Mucosa of descending colon (tissue), 3 donors: ENCODE results near the gene LIPA. TPM values are rescaled to one million over a fixed set of nuclear protein-coding genes. Genes with fewer than 3 reads are reported as not detected.

Experiments
- ATAC-seq: fragments of 200-7000 bp; cut with Tn5 transposase; one replicate; pipeline ENCODE4 v1.9.1; 2020; ENCODE audit warnings: mild to moderate bottlenecking, moderate library complexity
- DNase-seq, 3 donors: peaks; one replicate each; pipeline ENCODE4 v3.0.0-alpha.2; 2020
- H3K36me3 ChIP-seq: fragments of 200-600 bp; one replicate; pipeline ENCODE4 v1.8.0; 2021; ENCODE audit warnings: low read depth, mild to moderate bottlenecking
- H3K4me1 ChIP-seq: fragments of 200-600 bp; one replicate; pipeline ENCODE4 v1.8.0; 2021; ENCODE audit warnings: low read depth, mild to moderate bottlenecking
- H3K4me3 ChIP-seq: fragments of 200-600 bp; one replicate; pipeline ENCODE4 v1.8.0; 2021; ENCODE audit warnings: mild to moderate bottlenecking
- H3K9me3 ChIP-seq: fragments of 200-600 bp; one replicate; pipeline ENCODE4 v1.8.0; 2021; ENCODE audit warnings: mild to moderate bottlenecking
- intact Hi-C, 2 donors: fragments of 100-400 bp; cut with DNase I in 1 of 2; cut with micrococcal nuclease in 1 of 2; formaldehyde crosslinking; loops; one replicate each; pipeline versions ENCODE4 v1.11.0 to v1.11.1; 2022; cut with DNase I, micrococcal nuclease
- total RNA-seq, 3 donors: library from RNA; stranded (reverse); fragmentation: NEBNext Ultra II Directional in 2 of 3; extraction: Animal tissue kit (Norgen Biotek cat#: 25700) in 2 of 3; gene quantifications; one replicate each; pipeline versions ENCODE4 v1.2.1 to v1.2.4, GENCODE V29; 2021 to 2023
- TF ChIP-seq, protein P1 (sequence below): fragments of 200-600 bp; IDR thresholded peaks from one replicate; pipeline ENCODE4 v1.8.0; 2022; ENCODE audit warnings: antibody characterized with exemption, mild to moderate bottlenecking
- donor health status: DM: no; HTN: no; CAD: no; lungs with moderate emphysema.
- donor health status: DM: no; HTN: no; CAD: no.
- donor health status: DM: no; HTN: yes; CAD: no.

Gene LIPA
- total RNA-seq, 3 donors from 2014 or later = 20.6 to 34.5 (median 29.6) TPM

DNA sequence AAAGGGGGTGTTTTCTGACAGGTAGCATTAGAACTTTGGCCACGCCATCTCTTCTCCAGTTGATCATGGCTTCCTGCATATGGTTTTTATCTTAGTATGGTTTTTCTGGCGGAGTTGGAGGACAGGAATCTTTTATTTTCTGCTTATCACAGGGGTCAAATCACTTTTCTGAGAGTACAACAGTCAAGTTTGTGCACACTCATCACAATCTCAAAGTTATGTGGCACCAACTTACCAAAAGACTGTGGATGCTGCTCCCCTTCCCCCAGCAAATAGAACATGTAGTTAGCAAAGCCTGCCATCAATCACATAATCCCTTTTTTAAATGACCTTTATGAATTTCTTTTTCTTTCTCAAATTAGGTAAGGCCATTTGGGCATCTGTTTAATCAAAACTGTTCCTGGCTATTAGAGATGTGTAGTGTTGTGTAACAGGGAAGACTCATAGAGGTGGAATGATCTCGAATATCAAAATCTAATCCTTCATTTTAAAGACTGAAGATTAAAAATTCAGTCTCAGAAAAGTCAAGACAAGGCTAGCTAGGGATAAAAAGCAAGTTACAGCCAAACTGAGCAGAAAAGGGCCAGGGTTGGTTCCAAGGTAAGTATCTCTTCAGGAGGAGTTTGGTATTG, 40.7 kb downstream of the LIPA start:
- DNase-seq (no peak), ATAC-seq (no peak)
- peaks cover 19% of the 10 kb centered on the region for H3K4me1 ChIP-seq
- TF ChIP-seq, protein P1, sequence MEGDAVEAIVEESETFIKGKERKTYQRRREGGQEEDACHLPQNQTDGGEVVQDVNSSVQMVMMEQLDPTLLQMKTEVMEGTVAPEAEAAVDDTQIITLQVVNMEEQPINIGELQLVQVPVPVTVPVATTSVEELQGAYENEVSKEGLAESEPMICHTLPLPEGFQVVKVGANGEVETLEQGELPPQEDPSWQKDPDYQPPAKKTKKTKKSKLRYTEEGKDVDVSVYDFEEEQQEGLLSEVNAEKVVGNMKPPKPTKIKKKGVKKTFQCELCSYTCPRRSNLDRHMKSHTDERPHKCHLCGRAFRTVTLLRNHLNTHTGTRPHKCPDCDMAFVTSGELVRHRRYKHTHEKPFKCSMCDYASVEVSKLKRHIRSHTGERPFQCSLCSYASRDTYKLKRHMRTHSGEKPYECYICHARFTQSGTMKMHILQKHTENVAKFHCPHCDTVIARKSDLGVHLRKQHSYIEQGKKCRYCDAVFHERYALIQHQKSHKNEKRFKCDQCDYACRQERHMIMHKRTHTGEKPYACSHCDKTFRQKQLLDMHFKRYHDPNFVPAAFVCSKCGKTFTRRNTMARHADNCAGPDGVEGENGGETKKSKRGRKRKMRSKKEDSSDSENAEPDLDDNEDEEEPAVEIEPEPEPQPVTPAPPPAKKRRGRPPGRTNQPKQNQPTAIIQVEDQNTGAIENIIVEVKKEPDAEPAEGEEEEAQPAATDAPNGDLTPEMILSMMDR = no peak
- H3K4me3 ChIP-seq = no peak overlapping the region
- no peaks in the 10 kb centered on the region for H3K36me3 ChIP-seq
- intact Hi-C loops = loop anchor here (10.0 kb wide), 1 partner anchor 376 kb away; no protein-coding TSS in a partner anchor
- no peaks in the 10 kb centered on the region for H3K9me3 ChIP-seq

DNA sequence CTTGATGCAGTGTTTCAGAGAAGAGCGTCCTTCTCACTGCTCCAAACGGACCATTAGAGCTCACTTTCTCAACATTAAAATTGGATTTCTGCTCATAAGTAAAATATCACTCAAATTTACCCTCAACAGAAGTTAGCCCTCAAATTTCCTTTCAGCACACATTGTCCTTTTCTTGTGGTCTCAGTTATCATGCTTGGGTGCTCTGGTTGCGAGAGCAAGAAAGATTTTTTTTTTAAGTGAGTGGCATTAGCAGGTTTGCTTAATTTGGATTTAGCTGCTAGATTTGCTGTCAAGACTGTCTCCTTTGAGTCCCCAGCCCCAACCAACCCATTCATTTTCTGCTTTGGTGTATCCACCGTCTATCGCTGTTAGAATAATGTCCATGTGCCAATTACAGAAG, 41.9 kb downstream of the LIPA start:
- no peaks in the 10 kb centered on the region for H3K9me3 ChIP-seq
- intact Hi-C loops = loop anchor here (10.0 kb wide), 1 partner anchor 375 kb away; no protein-coding TSS in a partner anchor
- no peaks in the 10 kb centered on the region for H3K36me3 ChIP-seq
- H3K4me3 ChIP-seq = no peak overlapping the region
- ATAC-seq (no peak), DNase-seq (no peak)
- TF ChIP-seq, protein P1 = no peak
- peaks cover 19% of the 10 kb centered on the region for H3K4me1 ChIP-seq

DNA sequence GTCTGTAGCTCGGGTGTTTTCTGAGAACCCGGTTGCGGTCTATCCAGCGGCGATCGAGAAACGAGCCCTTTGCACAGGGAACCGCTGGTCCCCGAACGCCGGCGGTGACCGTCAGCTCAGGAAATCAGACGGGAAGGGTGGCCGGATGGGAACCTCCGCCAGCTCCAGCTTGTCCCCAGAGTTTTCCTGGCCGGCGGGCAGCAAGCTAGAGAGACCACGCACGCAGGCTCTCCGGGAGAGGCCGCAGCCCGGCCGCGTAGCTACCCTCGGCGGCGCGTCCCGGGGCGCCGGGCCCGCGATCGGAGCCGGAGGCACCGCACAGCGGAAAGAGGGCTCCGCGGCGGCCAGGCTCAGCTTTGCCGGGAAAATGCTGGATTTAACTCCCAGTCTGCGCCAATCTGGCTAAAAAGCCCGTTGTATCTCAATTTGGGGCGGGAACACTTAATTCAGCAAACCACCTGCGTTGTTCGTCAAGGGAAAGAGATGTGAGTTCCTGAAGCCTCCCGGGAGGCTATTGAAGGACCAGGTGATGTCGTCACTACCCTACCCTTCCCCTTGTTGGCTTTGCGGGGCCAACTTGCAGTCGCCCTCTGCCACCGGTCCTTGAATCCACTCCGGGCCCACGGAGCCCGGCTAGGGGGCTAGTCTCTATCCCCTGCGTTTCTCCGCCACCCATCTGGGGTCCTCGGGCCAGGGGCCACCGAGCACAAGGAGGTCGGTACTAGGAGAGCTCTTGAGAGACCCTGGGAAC, 43.6 kb downstream of the LIPA start:
- TF ChIP-seq, protein P1 = no peak
- H3K4me1 ChIP-seq = peaks cover 19% of the 10 kb centered on the region
- intact Hi-C loops = no loop called here
- DNase-seq (peak; percentile 32 to 58 (median 44)), ATAC-seq (peak; percentile 50)
- H3K36me3 ChIP-seq = no peaks in the 10 kb centered on the region
- H3K9me3 ChIP-seq = no peaks in the 10 kb centered on the region
- no peak overlapping the region for H3K4me3 ChIP-seq

DNA sequence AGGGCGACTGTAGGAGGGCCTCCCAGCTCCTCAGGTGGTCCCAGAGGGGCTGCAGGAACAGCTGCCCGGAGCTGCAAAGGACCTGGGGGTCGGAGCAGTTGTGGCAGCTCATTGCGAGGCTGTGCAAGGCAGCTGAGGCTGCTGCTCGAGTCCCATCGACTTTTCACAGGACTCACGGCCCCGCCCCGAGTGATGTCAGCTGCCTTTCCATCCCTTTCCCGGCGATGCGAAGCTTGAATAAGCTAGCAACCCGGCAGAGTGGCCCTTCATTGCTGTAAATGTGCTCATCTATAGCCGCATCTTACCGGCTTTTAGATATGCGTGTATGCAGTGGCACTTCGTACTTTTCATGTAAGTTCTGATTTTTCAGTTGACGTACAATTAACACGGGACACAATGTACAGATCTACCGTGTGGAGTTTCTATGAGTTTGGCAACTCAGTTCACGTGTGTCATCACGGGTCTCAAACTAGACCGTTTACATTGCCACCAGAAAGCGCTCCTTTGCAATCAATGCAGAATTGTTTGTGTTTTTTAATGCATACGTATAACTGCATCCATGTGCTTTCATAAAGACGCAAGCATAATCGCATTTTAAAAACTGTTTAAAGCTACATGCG, 44.3 kb downstream of the LIPA start, which contains the start of gene CH25H:
Gene CH25H (minus strand): TSS at position 137 of the 620 bp plus-strand sequence. CDS start 25 bp downstream, at position 112.
- no peak within 1 kb of the TSS for H3K4me3 ChIP-seq
- TF ChIP-seq, protein P1 = no peak
- intact Hi-C loops = no loop called here

DNA sequence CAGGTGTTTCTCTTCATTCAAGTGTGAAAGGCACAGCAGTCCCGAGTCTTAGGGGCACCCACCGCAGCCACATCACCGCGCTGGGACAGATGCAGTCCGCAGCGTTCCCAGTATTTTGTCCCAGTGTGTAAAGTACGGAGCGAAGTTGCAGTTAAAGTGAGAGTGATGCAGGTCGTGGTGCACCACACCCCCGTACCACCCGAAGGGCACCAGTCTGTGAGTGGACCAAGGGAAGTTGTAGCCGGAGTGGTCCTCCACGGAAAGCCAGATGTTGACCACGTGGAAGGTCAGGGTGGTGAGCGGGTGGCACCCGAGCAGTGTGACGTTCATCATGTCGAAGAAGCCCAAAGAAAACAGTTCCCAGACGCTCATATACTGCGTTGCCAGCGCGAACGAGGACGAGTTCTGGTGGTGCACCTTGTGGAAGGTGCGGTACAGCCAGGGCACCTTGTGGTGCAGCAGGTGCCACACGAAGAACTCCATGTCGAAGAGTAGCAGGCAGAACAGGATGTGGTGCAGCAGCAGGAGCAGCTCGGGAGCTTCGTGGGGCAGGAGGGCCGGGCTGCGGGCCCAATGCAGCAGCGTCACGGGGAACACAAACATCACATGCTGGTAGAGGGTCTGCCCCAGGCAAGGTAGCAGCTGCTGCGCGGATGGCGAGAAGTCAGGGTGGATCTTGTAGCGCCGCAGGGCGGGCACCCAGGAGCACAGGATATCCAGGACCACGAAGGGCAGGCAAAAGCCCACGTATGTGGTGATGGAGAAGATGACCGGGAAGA, 45.0 kb downstream of the LIPA start:
- peaks cover 19% of the 10 kb centered on the region for H3K4me1 ChIP-seq
- DNase-seq = peak; percentile 19 to 60 (median 44)
- H3K9me3 ChIP-seq = no peaks in the 10 kb centered on the region
- TF ChIP-seq, protein P1 = no peak
- no peak overlapping the region for H3K4me3 ChIP-seq
- intact Hi-C loops = no loop called here
- H3K36me3 ChIP-seq = no peaks in the 10 kb centered on the region
- ATAC-seq = peak; percentile 58

More for the DNA sequence above, 44.3 kb downstream of the LIPA start, which contains the start of gene CH25H:
- peak; percentile 79 for ATAC-seq
- DNase-seq = peak; percentile 74 to 77 (median 76)
- no peaks in the 10 kb centered on the region for H3K36me3 ChIP-seq
- H3K9me3 ChIP-seq = no peaks in the 10 kb centered on the region
- peaks cover 19% of the 10 kb centered on the region for H3K4me1 ChIP-seq
